GM12873 (cell line): ENCODE measurements around the gene RAB15.

Experiments used
- CTCF ChIP-seq: IDR thresholded peaks from 2 replicates; pipeline ENCODE4 v1.5.1; 2012; ENCODE audit warnings: low read depth, mild to moderate bottlenecking, moderate library complexity, low read length, control low read depth; ENCODE audit not compliant: insufficient read depth; ENCODE audit errors: missing control alignments

The RAB15 gene

GRCh38 chr14:64971943-64972791 lies at the start of gene RAB15:
RAB15 (minus strand) TSS chr14:64972336; CDS start chr14:64972076, 260 bp downstream.
- no peak for TF ChIP-seq CTCF

GRCh38 chr14:65019944-65020566 lies 47.9 kb upstream of the RAB15 start:
- TF ChIP-seq CTCF: peak; percentile 60

GRCh38 chr14:65016471-65016870 lies 44.3 kb upstream of the RAB15 start:
- no peak for TF ChIP-seq CTCF

DNA sequence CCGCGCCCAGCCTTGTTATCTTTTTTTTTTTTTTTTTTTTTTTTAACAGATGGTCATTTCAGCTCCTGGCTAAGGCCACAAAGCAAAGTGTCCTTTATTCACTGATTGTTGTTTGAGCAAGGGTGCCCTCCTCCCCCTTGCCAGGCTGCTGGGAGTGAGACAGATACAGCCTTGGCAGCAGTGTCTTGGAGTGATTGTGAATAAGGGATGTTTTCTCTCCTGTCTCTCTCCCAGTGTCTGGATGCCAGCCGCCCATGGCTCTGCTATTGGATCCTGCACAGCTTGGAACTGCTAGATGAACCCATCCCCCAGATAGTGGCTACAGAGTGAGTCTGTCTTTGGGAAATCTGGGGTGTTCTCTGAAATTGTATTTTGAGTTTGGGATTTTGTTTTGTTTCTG lies 43.3 kb upstream of the RAB15 start:
- no peak for TF ChIP-seq CTCF

DNA sequence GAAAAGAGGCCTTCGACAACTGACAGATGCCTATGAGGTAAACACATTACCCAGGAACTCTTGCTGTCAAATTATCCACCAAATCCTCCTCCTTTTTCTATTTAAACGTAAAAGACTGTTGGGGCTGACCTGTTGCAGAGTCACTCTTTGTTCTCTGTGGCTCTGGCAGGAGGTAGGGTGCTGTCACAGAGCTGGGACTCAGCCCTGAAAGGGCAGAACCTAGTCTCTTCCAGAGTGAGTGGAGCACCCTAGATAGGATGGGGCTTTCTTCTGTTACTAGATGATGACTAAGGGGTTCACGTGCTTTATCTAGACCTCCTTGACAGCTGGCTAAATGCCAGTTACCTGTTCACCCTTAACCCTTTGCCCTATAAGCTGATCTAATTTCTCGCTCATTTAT lies 40.2 kb upstream of the RAB15 start:
- TF ChIP-seq CTCF: no peak

- TF ChIP-seq CTCF: no peak
Observed at GRCh38 chr14:65011538-65011937, 39.4 kb upstream of the RAB15 start.

GRCh38 chr14:65010211-65010931 lies 38.2 kb upstream of the RAB15 start:
- no peak for TF ChIP-seq CTCF
